HG03442 (cell line): ENCODE data around the gene ID4.

Experiments used
- ATAC-seq: cut with Tn5 transposase; IDR thresholded peaks from one replicate; pipeline ENCODE4 v1.9.1; 2021; ENCODE audit warnings: mild to moderate bottlenecking, moderate library complexity; ENCODE audit not compliant: unreplicated experiment

Gene ID4

GRCh38 chr6:19836799-19837510 lies at the start of gene ID4:
TSS of gene ID4 (plus strand) at chr6:19837370. CDS start at chr6:19837755, 385 bp downstream.
- ATAC-seq = no peak

- no peak for ATAC-seq
These were observed 48.5 kb upstream of the ID4 start for GRCh38 chr6:19788686-19789085.

- ATAC-seq = no peak
These were observed 47.9 kb upstream of the ID4 start for GRCh38 chr6:19789100-19789803.

GRCh38 chr6:19791267-19791666 lies 45.9 kb upstream of the ID4 start:
- ATAC-seq = no peak

- ATAC-seq = no peak
These were observed 42.0 kb upstream of the ID4 start for GRCh38 chr6:19795211-19795610.

GRCh38 chr6:19796452-19796851 lies 40.7 kb upstream of the ID4 start:
- ATAC-seq = no peak

GRCh38 chr6:19798362-19798761 lies 38.8 kb upstream of the ID4 start:
- no peak for ATAC-seq

- no peak for ATAC-seq
These were observed 34.5 kb upstream of the ID4 start for GRCh38 chr6:19802656-19803055.

GRCh38 chr6:19803331-19804204 lies 33.6 kb upstream of the ID4 start:
- ATAC-seq = no peak

- ATAC-seq = peak; percentile 99
These were observed 32.7 kb upstream of the ID4 start for GRCh38 chr6:19804205-19805128.

GRCh38 chr6:19805129-19805481 lies 32.1 kb upstream of the ID4 start:
- no peak for ATAC-seq

- no peak for ATAC-seq
These were observed 30.2 kb upstream of the ID4 start for GRCh38 chr6:19806971-19807396.

- ATAC-seq = no peak
These were observed 25.6 kb upstream of the ID4 start for GRCh38 chr6:19811397-19812079.

- ATAC-seq = no peak
These were observed 24.6 kb upstream of the ID4 start for GRCh38 chr6:19812512-19813119.

- ATAC-seq = no peak
These were observed 18.4 kb upstream of the ID4 start for GRCh38 chr6:19818805-19819204.

GRCh38 chr6:19824058-19824807 lies 12.9 kb upstream of the ID4 start:
- no peak for ATAC-seq

- no peak for ATAC-seq
These were observed 9.9 kb upstream of the ID4 start for GRCh38 chr6:19827247-19827646.

- no peak for ATAC-seq
These were observed 9.3 kb upstream of the ID4 start for GRCh38 chr6:19827903-19828302.

GRCh38 chr6:19830171-19830570 lies 7.0 kb upstream of the ID4 start:
- no peak for ATAC-seq
